HuH-7 (cell line): ENCODE results near the gene RFC3.

Experiments
- DNase-seq: peaks from one replicate; pipeline ENCODE4 v3.0.0; 2011; ENCODE audit warnings: low spot score

The RFC3 gene

GRCh38 chr13:33868343-33868994 is 50.5 kb downstream of the RFC3 start:
- DNase-seq = no peak

GRCh38 chr13:33869005-33869404 is 51.1 kb downstream of the RFC3 start:
- DNase-seq = no peak

- no peak for DNase-seq
These were observed 52.2 kb downstream of the RFC3 start for GRCh38 chr13:33870046-33870668.

- peak; percentile 1 for DNase-seq
These were observed 53.5 kb downstream of the RFC3 start for GRCh38 chr13:33871207-33872004.

- DNase-seq = peak; percentile 19
These were observed 54.0 kb downstream of the RFC3 start for GRCh38 chr13:33872005-33872351.

- no peak for DNase-seq
These were observed 55.4 kb downstream of the RFC3 start for GRCh38 chr13:33873251-33873908.

GRCh38 chr13:33874871-33875270 is 56.9 kb downstream of the RFC3 start:
- DNase-seq = no peak

GRCh38 chr13:33875618-33876401 is 57.9 kb downstream of the RFC3 start:
- no peak for DNase-seq

GRCh38 chr13:33876716-33877394 is 58.9 kb downstream of the RFC3 start:
- DNase-seq = no peak

- DNase-seq = no peak
These were observed 61.2 kb downstream of the RFC3 start for GRCh38 chr13:33879118-33879517.

GRCh38 chr13:33882804-33883203 is 64.9 kb downstream of the RFC3 start:
- DNase-seq = no peak

- no peak for DNase-seq
These were observed 66.7 kb downstream of the RFC3 start for GRCh38 chr13:33884531-33885220.
